Glomerular visceral epithelial cell (primary cell): ENCODE results near the gene LPCAT1.
"Not testable (repeated sequence)": the region's sequence is repeated elsewhere in the genome, so short reads cannot be mapped to it uniquely, and the experiment has no call there.

Experiments
- DNase-seq: peaks from one replicate; pipeline ENCODE4 v3.0.0-alpha.2; 2016; ENCODE audit errors: extremely low spot score

Gene LPCAT1

DNA sequence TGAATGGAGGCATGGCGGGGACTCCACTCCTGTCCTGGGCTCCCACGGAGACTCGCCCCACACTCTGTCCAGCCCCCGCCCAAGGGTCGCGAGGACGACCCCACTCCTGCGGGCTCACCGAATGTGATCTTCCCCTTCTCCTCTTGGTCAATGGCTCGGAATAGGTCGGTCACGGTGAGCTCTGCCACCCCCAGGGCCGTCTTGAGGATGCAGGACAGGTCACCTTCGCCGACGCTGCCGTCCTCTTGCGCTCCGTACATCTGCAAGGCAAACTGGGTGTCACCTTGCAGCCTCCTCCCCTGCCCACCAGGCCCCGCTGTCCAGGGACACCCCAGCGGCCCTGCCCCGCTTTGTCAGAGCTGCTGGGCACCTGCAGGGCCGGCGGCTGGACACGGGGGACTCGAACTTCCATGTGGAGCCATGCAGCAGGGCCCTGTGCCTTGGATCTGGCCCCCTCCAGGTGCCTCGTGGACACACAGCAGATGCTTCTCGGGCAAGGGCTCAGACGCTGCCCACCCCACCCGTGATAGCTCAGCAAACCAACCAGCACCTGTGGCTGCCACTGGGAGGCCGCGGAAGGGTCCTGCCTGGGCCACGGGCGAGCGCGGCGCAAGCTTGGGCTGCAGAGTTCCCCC, 57.0 kb downstream of the LPCAT1 start:
- no peak for DNase-seq

- DNase-seq, result no peak
Measured at GRCh38 chr5:1465966-1466471, 57.7 kb downstream of the LPCAT1 start.

GRCh38 chr5:1465117-1465516, 58.6 kb downstream of the LPCAT1 start:
- DNase-seq, result no peak

- no peak for DNase-seq
Measured at GRCh38 chr5:1464511-1464910, 59.2 kb downstream of the LPCAT1 start.

DNA sequence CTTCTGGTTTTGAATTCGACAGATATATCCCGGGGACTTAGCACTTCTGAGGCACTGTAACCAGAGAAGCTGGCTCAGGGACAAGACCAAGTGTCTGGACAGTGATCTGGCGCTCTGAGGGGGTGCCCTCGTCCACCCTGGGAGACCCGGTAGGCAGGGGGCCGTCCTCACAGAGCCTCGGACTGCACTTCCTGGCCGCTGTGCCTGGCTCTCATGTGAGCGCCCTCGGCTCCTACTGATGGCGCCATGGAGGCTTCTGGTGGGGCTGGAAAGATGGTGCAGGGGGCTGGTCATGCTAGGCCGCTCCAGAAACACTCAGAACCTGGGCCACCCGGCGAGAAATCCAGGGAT, 59.7 kb downstream of the LPCAT1 start:
- no peak for DNase-seq

- DNase-seq, result no peak
Measured at GRCh38 chr5:1463326-1464095, 60.2 kb downstream of the LPCAT1 start.

- DNase-seq, result no peak
Measured at GRCh38 chr5:1462358-1462757, 61.4 kb downstream of the LPCAT1 start.

DNA sequence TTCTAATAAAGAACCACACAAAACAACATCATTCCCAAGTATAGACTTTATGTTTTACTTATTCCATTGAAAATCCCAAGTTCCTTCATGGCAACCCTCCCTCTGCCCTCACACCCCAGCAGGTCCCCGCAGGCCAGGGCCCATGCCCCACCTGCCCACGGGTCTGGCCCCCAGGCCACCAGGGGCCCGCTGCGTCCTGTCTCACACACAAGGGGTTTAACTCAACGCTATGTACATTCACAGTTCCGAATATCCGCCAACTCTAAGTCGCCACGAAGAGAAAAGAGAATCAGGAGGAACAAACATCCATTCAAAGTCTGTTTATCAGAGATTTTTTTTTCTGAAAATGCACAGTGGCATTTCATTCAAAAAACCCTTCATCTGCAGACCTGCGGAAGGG, 62.4 kb downstream of the LPCAT1 start:
- no peak for DNase-seq

GRCh38 chr5:1460054-1460682, 63.6 kb downstream of the LPCAT1 start:
- DNase-seq, result no peak

DNA sequence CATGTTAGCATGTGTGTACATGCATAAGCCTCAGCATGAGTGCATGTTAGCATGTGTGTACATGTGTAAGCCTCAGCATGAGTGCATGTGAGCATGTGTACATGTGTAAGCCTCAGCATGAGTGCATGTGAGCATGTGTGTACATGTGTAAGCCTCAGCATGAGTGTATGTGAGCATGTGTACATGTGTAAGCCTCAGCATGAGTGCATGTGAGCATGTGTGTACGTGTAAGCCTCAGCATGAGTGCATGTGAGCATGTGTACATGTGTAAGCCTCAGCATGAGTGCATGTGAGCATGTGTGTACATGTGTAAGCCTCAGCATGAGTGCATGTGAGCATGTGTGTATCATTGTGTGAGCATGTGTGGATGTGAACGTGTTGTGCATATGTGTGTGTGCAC, 64.3 kb downstream of the LPCAT1 start:
- not testable (repeated sequence) for DNase-seq

- DNase-seq, result not testable (repeated sequence)
Measured at GRCh38 chr5:1456110-1456881, 67.5 kb downstream of the LPCAT1 start.

GRCh38 chr5:1453613-1454012, 70.1 kb downstream of the LPCAT1 start:
- DNase-seq, result no peak

GRCh38 chr5:1449081-1449630, 74.6 kb downstream of the LPCAT1 start:
- DNase-seq, result no peak

GRCh38 chr5:1448511-1449011, 75.2 kb downstream of the LPCAT1 start:
- no peak for DNase-seq

DNA sequence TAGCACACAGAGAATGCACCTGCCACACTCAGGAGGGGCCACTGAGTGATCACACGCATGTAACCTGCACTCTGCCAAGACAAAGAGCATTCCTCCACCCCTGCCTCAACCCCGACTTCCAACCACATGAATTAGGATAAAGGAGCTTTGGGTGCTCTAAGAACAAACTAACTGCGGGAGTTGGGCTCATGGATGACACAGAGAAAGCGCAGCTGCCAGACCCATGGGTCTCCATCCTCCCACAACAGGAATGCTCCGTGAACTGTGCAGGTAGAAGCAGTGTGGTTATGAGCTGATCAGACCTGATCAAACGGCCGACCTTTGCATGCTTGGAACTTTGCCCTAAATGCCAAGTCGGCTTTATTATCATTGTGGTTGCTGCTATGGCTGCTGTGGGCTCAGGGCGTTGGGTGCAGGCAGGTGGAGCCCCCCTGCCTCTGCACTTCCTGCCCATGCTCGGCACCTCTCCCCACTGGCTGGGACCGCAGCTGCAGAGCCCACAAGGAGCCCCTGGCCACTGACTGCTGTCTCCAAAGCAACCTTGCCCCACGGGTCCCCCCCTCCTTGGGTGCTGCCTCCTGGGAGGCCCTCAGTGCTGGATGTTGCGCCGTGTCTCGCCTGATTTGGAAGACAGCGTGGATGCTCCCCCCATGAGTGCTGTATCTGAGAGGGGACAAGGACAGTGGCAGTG, 75.9 kb downstream of the LPCAT1 start:
- DNase-seq, result no peak

DNA sequence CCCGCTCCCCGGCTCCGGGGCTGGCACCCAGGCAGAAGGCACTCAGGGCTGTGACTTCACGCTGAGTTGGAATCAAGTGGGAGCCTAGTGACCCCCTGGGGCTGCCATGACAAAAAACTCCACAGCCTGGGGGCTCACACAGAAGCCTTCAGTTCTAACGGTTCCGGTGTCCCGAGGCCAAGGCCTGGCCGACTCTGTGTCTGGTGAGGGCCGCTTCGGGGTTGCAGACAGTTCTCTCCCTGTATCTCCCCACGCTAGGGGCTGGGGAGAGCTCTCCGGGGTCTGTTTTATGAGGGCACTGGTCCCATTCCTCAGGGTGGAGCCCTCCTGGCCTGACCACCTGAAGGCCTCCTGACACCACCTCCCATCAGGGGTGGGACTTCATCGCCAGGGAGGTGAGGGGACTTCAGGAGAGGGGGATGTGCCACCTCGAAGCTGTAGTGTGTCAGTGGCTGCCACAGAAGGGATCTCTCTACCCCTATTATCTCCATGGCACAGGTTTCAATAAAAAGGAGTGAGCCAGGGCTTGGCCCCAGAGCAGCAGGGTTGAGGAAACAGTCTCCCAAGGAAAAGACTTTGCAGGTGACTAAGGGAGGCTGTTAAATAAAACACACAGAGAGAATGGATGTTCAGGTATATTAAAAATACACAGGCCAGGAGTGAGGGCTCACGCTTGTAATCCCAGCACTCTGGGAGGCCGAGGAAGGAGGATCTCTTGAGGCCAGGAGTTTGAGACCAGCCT, 77.0 kb downstream of the LPCAT1 start:
- no peak for DNase-seq

GRCh38 chr5:1445689-1446601, 77.8 kb downstream of the LPCAT1 start:
- DNase-seq, result no peak

DNA sequence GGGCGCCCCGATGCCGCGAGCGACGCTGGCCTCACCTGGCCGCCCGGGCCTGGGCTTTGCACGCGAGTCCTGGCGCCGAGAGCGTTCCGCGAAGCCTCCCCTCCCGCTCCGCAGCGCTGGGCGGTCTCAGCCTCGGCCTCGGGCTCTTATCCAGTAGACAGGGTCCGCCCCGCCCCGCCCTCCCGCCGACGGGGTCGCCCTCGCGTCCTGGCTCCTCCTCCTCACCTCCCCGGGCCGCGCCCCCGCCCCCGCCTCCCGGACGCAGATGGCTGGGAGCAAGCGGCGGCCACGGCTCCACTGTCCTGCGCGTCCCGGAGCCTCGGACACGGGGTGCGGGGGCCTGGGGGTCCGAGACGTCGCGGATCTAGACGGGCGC, 78.5 kb downstream of the LPCAT1 start, which contains the start of gene SLC6A3:
TSS of gene SLC6A3 (minus strand) at position 128 of the 376 bp plus-strand sequence. CDS start 2,243 bp downstream, outside the sequence.
- DNase-seq, result no peak
